Stomach (tissue), 4 donors: Measurements from ENCODE around the gene TENM4.

Experiments used
- CTCF ChIP-seq, 7 experiments: fragments of 450-650 bp in 4 of 7; fragments of 200-600 bp in 3 of 7; sonication (generic) in 3 of 7; IDR thresholded peaks; one replicate each; pipeline ENCODE4 v1.5.1; 2016 to 2019; ENCODE audit warnings: antibody characterized with exemption in 7 of 7, control low read depth in 2 of 7, mild to moderate bottlenecking in 1 of 7
- EP300 ChIP-seq: sonication (generic); formaldehyde crosslinking; IDR thresholded peaks from one replicate; pipeline ENCODE4 v1.6.1; 2017; ENCODE audit warnings: antibody characterized with exemption

GRCh38 chr11:78691215-78691614 is 749.6 kb downstream of the TENM4 start:
- no peak for TF ChIP-seq CTCF (IDR thresholded peaks at IDR 0.05)
- no peak for TF ChIP-seq EP300
